SK-N-SH (cell line): Measurements from ENCODE around the gene CHD6. TPM values are rescaled to one million over a fixed set of nuclear protein-coding genes. Genes with fewer than 3 reads are reported as not detected.

Experiments used
- CTCF ChIA-PET: fragments of 300-600, 350-600 bp; formaldehyde crosslinking; extraction: SDS; loops from one replicate; lab custom pipeline; 2021; lab: Yijun Ruan, JAX
- POLR2A ChIA-PET: fragments of 350-600 bp; sonication (Branson Sonifier 250); formaldehyde crosslinking; extraction: SDS; loops from one replicate; lab custom pipeline; 2020; ENCODE audit warnings: antibody characterized with exemption, inconsistent platforms; lab: Yijun Ruan, JAX
- DNase-seq: peaks from one replicate; pipeline ENCODE4 v3.0.0; 2012
- H2AFZ ChIP-seq: fragments of 200-600 bp; sonication (generic); 2 replicates; pipeline ENCODE4 v1.8.1; 2016; ENCODE audit warnings: antibody characterized with exemption, mild to moderate bottlenecking, low read depth
- H3F3A ChIP-seq: fragments of 200-600 bp; sonication (generic); replicated peaks from 2 replicates; pipeline ENCODE3; 2016; ENCODE audit warnings: antibody characterized with exemption, mild to moderate bottlenecking; ENCODE audit not compliant: insufficient read depth
- H3K27ac ChIP-seq, 2 experiments: fragments of 200-500 bp in 1 of 2; fragments of 200-600 bp in 1 of 2; sonication (Bioruptor generic) in 1 of 2; sonication (generic), shearing (Covaris generic) in 1 of 2; 2 replicates each; pipeline versions ENCODE4 v1.5.1 to v1.6.1; 2014 to 2016; ENCODE audit warnings: low read depth in 2 of 2, inconsistent platforms in 1 of 2, low read length in 1 of 2, mild to moderate bottlenecking in 1 of 2, mixed read lengths in 1 of 2
- H3K27me3 ChIP-seq: fragments of 200-600 bp; sonication (generic), shearing (Covaris generic); 2 replicates; pipeline ENCODE4 v1.6.1; 2016; ENCODE audit warnings: mixed run types; ENCODE audit not compliant: insufficient read depth
- H3K36me3 ChIP-seq, 2 experiments: fragments of 200-500 bp in 1 of 2; fragments of 200-600 bp in 1 of 2; sonication (Bioruptor generic) in 1 of 2; sonication (generic) in 1 of 2; replicated peaks in 1 of 2; 2 replicates each; pipeline versions ENCODE3 to v1.5.1; 2014 to 2016; ENCODE audit warnings: low read length in 1 of 2, mild to moderate bottlenecking in 1 of 2; ENCODE audit not compliant: insufficient read depth in 2 of 2, control insufficient read depth in 1 of 2
- H3K4me1 ChIP-seq, 2 experiments: fragments of 200-500 bp in 1 of 2; fragments of 200-600 bp in 1 of 2; sonication (Bioruptor generic) in 1 of 2; sonication (generic), shearing (Covaris generic) in 1 of 2; 2 replicates each; pipeline versions ENCODE4 v1.5.1 to v1.6.1; 2014 to 2016; ENCODE audit warnings: low read depth in 1 of 2, low read length in 1 of 2, mixed run types in 1 of 2; ENCODE audit not compliant: insufficient read depth in 2 of 2, control insufficient read depth in 1 of 2
- H3K4me2 ChIP-seq: fragments of 200-600 bp; sonication (generic), shearing (Covaris generic); 2 replicates; pipeline ENCODE4 v1.6.1; 2017; ENCODE audit warnings: mixed run types
- H3K4me3 ChIP-seq, 2 experiments: fragments of 200-500 bp in 1 of 2; fragments of 200-600 bp in 1 of 2; sonication (Bioruptor generic) in 1 of 2; sonication (generic), shearing (Covaris generic) in 1 of 2; 2 replicates each; pipeline versions ENCODE4 v1.5.1 to v1.8.1; 2014 to 2016; ENCODE audit warnings: low read depth in 2 of 2, inconsistent platforms in 1 of 2, low read length in 1 of 2, mild to moderate bottlenecking in 1 of 2, mixed read lengths in 1 of 2, moderate library complexity in 1 of 2
- H3K79me2 ChIP-seq: fragments of 200-600 bp; sonication (generic); 2 replicates; pipeline ENCODE4 v1.8.1; 2017; ENCODE audit warnings: mild to moderate bottlenecking; ENCODE audit not compliant: insufficient read depth
- H3K9ac ChIP-seq: fragments of 200-600 bp; sonication (generic); 2 replicates; pipeline ENCODE4 v1.6.1; 2017; ENCODE audit warnings: mixed run types
- H3K9me2 ChIP-seq: fragments of 200-600 bp; sonication (generic); 2 replicates; pipeline ENCODE4 v1.6.1; 2017; ENCODE audit warnings: mixed run types
- H3K9me3 ChIP-seq: fragments of 200-600 bp; sonication (generic); 2 replicates; pipeline ENCODE4 v1.6.1; 2017; ENCODE audit warnings: mixed run types, mild to moderate bottlenecking, moderate library complexity
- H4K20me1 ChIP-seq: fragments of 200-600 bp; sonication (generic); 2 replicates; pipeline ENCODE4 v1.6.1; 2017; ENCODE audit warnings: mild to moderate bottlenecking, mixed run types; ENCODE audit not compliant: insufficient read depth
- EZH2phosphoT487 ChIP-seq: fragments of 200-600 bp; sonication (generic); IDR thresholded peaks from 2 replicates; pipeline ENCODE4 v1.6.1; 2017; ENCODE audit warnings: low read depth, mixed run types, mild to moderate bottlenecking, antibody characterized with exemption, moderate library complexity, borderline replicate concordance
- FOSL2 ChIP-seq: IDR thresholded peaks from 2 replicates; pipeline ENCODE4 v1.4.0; 2012; ENCODE audit warnings: low read depth, mild to moderate bottlenecking, moderate library complexity, borderline replicate concordance
- FOXM1 ChIP-seq: IDR thresholded peaks from 2 replicates; pipeline ENCODE4 v1.4.0; 2012; ENCODE audit warnings: low read depth, mild to moderate bottlenecking
- GABPA ChIP-seq: IDR thresholded peaks from 2 replicates; pipeline ENCODE4 v1.4.0; 2012; ENCODE audit warnings: low read depth, mild to moderate bottlenecking
- MEF2A ChIP-seq: IDR thresholded peaks from 2 replicates; pipeline ENCODE4 v1.4.0; 2012; ENCODE audit warnings: low read depth, borderline replicate concordance
- NFIC ChIP-seq: IDR thresholded peaks from 2 replicates; pipeline ENCODE4 v1.4.0; 2012; ENCODE audit warnings: borderline replicate concordance
- NRF1 ChIP-seq: IDR thresholded peaks from 2 replicates; pipeline ENCODE4 v1.6.1; 2012; ENCODE audit warnings: low read depth, mild to moderate bottlenecking, low read length
- PBX3 ChIP-seq: IDR thresholded peaks from 2 replicates; pipeline ENCODE4; 2012
- RCOR1 ChIP-seq: fragments of 150-350 bp; IDR thresholded peaks from 2 replicates; pipeline ENCODE4 v1.6.1; 2017; ENCODE audit warnings: antibody characterized with exemption, low read length
- RFX5 ChIP-seq: IDR thresholded peaks from 2 replicates; pipeline ENCODE4 v1.6.1; 2012; ENCODE audit warnings: mild to moderate bottlenecking, improper control_type of control experiment, low read length
- RXRA ChIP-seq: IDR thresholded peaks from 2 replicates; pipeline ENCODE4 v1.4.0; 2012; ENCODE audit warnings: low read depth, mild to moderate bottlenecking, borderline replicate concordance
- SIN3A ChIP-seq: IDR thresholded peaks from 2 replicates; pipeline ENCODE4 v1.6.1; 2012; ENCODE audit warnings: low read depth, mild to moderate bottlenecking, low read length, moderate library complexity, borderline replicate concordance
- USF1 ChIP-seq: IDR thresholded peaks from 2 replicates; pipeline ENCODE4 v1.4.0; 2012; ENCODE audit warnings: low read depth, borderline replicate concordance
- USF2 ChIP-seq: fragments of 150-350 bp; IDR thresholded peaks from 2 replicates; pipeline ENCODE4 v1.6.1; 2017; ENCODE audit warnings: antibody characterized with exemption, low read length, low read depth, borderline replicate concordance
- ZBTB33 ChIP-seq: IDR thresholded peaks from 2 replicates; pipeline ENCODE4 v1.4.0; 2012; ENCODE audit warnings: low read depth, borderline replicate concordance
- WGBS: methylation state at CpG from one replicate; pipeline ENCODE4 v1.1.6; 2017; ENCODE audit warnings: low lambda C conversion rate; 5-methylcytosine and 5-hydroxymethylcytosine counted together
- polyA plus RNA-seq, 3 experiments: library from polyadenylated mRNA; depleted of rRNA; stranded (reverse); fragments of >200 nt; gene quantifications; 2 replicates each; pipeline ENCODE4 v1.2.3, GENCODE V29; 2012
- TF ChIP-seq, protein P1 (sequence below): IDR thresholded peaks from 2 replicates; pipeline ENCODE4 v1.6.1; 2012; ENCODE audit warnings: mild to moderate bottlenecking, low read depth, low read length, moderate library complexity

CHD6 gene
- polyA plus RNA-seq, 1 of the 3 experiments (the other 2 are of a cell fraction) = 7.1 TPM

GRCh38 chr20:41470362-41471095 lies 147.6 kb downstream of the CHD6 start:
- H3K27ac ChIP-seq = no peak overlapping the region
- DNase-seq = no peak
- H3K9me2 ChIP-seq = no peaks in the 10 kb centered on the region
- 95% methylated on average over 7 of the region's 7 CpGs for WGBS
- H4K20me1 ChIP-seq = no peaks in the 10 kb centered on the region
- H3K4me2 ChIP-seq = no peak overlapping the region
- peaks cover 22 to 31% of the 10 kb centered on the region in 2 experiments for H3K36me3 ChIP-seq
- no peak overlapping the region for H3K9ac ChIP-seq
- CTCF ChIA-PET = no interaction called here
- H2AFZ ChIP-seq = no peak overlapping the region
- POLR2A ChIA-PET = no interaction called here
- H3F3A ChIP-seq = no peaks in the 10 kb centered on the region
- no peaks in the 10 kb centered on the region for H3K79me2 ChIP-seq
- H3K4me3 ChIP-seq = no peak overlapping the region
- H3K27me3 ChIP-seq = no peaks in the 10 kb centered on the region
- no peaks in the 10 kb centered on the region for H3K9me3 ChIP-seq
- no peaks in the 10 kb centered on the region; a peak in 1 of 4 replicates for H3K4me1 ChIP-seq
- TF ChIP-seq SIN3A (no peak), USF2 (no peak), GABPA (no peak), USF1 (no peak), RFX5 (no peak), FOXM1 (no peak), EZH2phosphoT487 (no peak), FOSL2 (no peak), ZBTB33 (no peak), NRF1 (no peak), MEF2A (no peak), RCOR1 (no peak), RXRA (no peak), NFIC (no peak), PBX3 (no peak)
- TF ChIP-seq, protein P1, sequence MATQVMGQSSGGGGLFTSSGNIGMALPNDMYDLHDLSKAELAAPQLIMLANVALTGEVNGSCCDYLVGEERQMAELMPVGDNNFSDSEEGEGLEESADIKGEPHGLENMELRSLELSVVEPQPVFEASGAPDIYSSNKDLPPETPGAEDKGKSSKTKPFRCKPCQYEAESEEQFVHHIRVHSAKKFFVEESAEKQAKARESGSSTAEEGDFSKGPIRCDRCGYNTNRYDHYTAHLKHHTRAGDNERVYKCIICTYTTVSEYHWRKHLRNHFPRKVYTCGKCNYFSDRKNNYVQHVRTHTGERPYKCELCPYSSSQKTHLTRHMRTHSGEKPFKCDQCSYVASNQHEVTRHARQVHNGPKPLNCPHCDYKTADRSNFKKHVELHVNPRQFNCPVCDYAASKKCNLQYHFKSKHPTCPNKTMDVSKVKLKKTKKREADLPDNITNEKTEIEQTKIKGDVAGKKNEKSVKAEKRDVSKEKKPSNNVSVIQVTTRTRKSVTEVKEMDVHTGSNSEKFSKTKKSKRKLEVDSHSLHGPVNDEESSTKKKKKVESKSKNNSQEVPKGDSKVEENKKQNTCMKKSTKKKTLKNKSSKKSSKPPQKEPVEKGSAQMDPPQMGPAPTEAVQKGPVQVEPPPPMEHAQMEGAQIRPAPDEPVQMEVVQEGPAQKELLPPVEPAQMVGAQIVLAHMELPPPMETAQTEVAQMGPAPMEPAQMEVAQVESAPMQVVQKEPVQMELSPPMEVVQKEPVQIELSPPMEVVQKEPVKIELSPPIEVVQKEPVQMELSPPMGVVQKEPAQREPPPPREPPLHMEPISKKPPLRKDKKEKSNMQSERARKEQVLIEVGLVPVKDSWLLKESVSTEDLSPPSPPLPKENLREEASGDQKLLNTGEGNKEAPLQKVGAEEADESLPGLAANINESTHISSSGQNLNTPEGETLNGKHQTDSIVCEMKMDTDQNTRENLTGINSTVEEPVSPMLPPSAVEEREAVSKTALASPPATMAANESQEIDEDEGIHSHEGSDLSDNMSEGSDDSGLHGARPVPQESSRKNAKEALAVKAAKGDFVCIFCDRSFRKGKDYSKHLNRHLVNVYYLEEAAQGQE = no peak
- TF ChIP-seq, all 33 proteins: peak for 0
